DOHH2 (cell line): Measurements from ENCODE around the gene PDZD4.
A peak's percentile ranks its signal among the peaks of the same experiment; 100 is the strongest.

Source experiments
- H3F3A ChIP-seq: fragments of 200-600 bp; sonication (generic), shearing (Covaris generic); 2 replicates; pipeline ENCODE4 v1.6.0; 2016; ENCODE audit warnings: antibody characterized with exemption, mild to moderate bottlenecking; ENCODE audit not compliant: control insufficient read depth, insufficient read depth
- H3K27ac ChIP-seq: fragments of 200-600 bp; sonication (generic); 2 replicates; pipeline ENCODE4 v1.5.1; 2014; ENCODE audit warnings: low read depth, mild to moderate bottlenecking, low read length, moderate library complexity
- H3K27me3 ChIP-seq: fragments of 200-600 bp; sonication (generic); 2 replicates; pipeline ENCODE4 v1.6.1; 2014; ENCODE audit warnings: mild to moderate bottlenecking, low read length, mixed read lengths; ENCODE audit not compliant: control insufficient read depth
- H3K36me3 ChIP-seq: fragments of 200-600 bp; sonication (generic); 2 replicates; pipeline ENCODE4 v1.6.1; 2014; ENCODE audit warnings: mild to moderate bottlenecking, low read length, moderate library complexity, mixed read lengths; ENCODE audit not compliant: control insufficient read depth
- H3K4me1 ChIP-seq: fragments of 200-600 bp; sonication (generic); 2 replicates; pipeline ENCODE4 v1.6.1; 2014; ENCODE audit warnings: mild to moderate bottlenecking, low read length, mixed read lengths; ENCODE audit not compliant: control insufficient read depth
- H3K4me2 ChIP-seq: fragments of 200-600 bp; sonication (generic); 2 replicates; pipeline ENCODE4 v1.6.0; 2014; ENCODE audit warnings: mild to moderate bottlenecking, low read length, moderate library complexity
- H3K4me3 ChIP-seq: fragments of 200-600 bp; sonication (generic); 2 replicates; pipeline ENCODE4 v1.5.1; 2014; ENCODE audit warnings: mild to moderate bottlenecking, low read length, mixed read lengths
- H3K79me2 ChIP-seq: fragments of 200-600 bp; sonication (generic); 2 replicates; pipeline ENCODE4 v1.6.1; 2014; ENCODE audit warnings: mild to moderate bottlenecking, low read length, mixed read lengths; ENCODE audit not compliant: control insufficient read depth
- H3K9me2 ChIP-seq: fragments of 200-600 bp; sonication (generic); replicated peaks from 2 replicates; pipeline ENCODE4 v1.6.1; 2014; ENCODE audit warnings: mild to moderate bottlenecking, low read length, mixed read lengths; ENCODE audit not compliant: control insufficient read depth
- H3K9me3 ChIP-seq: fragments of 200-600 bp; sonication (generic); 2 replicates; pipeline ENCODE4 v1.6.1; 2014; ENCODE audit warnings: antibody characterized with exemption, low read length, mixed read lengths; ENCODE audit not compliant: control insufficient read depth, insufficient read depth
- H4K20me1 ChIP-seq: fragments of 200-600 bp; sonication (generic); 2 replicates; pipeline ENCODE4 v1.6.0; 2014; ENCODE audit warnings: low read depth, mild to moderate bottlenecking, antibody characterized with exemption, low read length, moderate library complexity; ENCODE audit not compliant: control insufficient read depth, insufficient read depth
- CTCF ChIP-seq: fragments of 200-600 bp; sonication (generic); IDR thresholded peaks from one replicate; pipeline ENCODE4 v1.5.1; 2014; ENCODE audit warnings: antibody characterized with exemption, mild to moderate bottlenecking, low read depth, low read length; ENCODE audit not compliant: poor library complexity, severe bottlenecking
- EZH2phosphoT487 ChIP-seq: fragments of 200-600 bp; sonication (generic); IDR thresholded peaks from 2 replicates; pipeline ENCODE4 v1.6.1; 2017; ENCODE audit warnings: borderline replicate concordance, mild to moderate bottlenecking, antibody characterized with exemption, low read length, moderate library complexity, mixed read lengths

PDZD4 gene

GRCh38 chrX:153768311-153769157, 61.8 kb downstream of the PDZD4 start:
- Histone ChIP-seq H3K9me2 (no peaks in the 10 kb centered on the region), H3K27me3 (no peaks in the 10 kb centered on the region), H3K9me3 (no peaks in the 10 kb centered on the region), H4K20me1 (no peaks in the 10 kb centered on the region), H3K36me3 (no peaks in the 10 kb centered on the region), H3K4me2 (no peak overlapping the region), H3K4me3 (no peak overlapping the region), H3K79me2 (no peaks in the 10 kb centered on the region), H3F3A (no peaks in the 10 kb centered on the region), H3K27ac (no peak overlapping the region), H3K4me1 (peaks cover 3% of the 10 kb centered on the region; the same call in 1 of the 2 replicates)
- TF ChIP-seq CTCF (peak; percentile 19), EZH2phosphoT487 (no peak)

- no peaks in the 10 kb centered on the region for H3K27me3 ChIP-seq
- H3K9me3 ChIP-seq = no peaks in the 10 kb centered on the region
- H3F3A ChIP-seq = no peaks in the 10 kb centered on the region
- H3K79me2 ChIP-seq = no peaks in the 10 kb centered on the region
- H3K4me2 ChIP-seq = no peak overlapping the region
- no peaks in the 10 kb centered on the region for H4K20me1 ChIP-seq
- H3K27ac ChIP-seq = no peak overlapping the region
- TF ChIP-seq EZH2phosphoT487 (no peak), CTCF (no peak)
- H3K36me3 ChIP-seq = no peaks in the 10 kb centered on the region
- peaks cover 3% of the 10 kb centered on the region; the same call in 1 of the 2 replicates for H3K4me1 ChIP-seq
- no peak overlapping the region for H3K4me3 ChIP-seq
- no peaks in the 10 kb centered on the region for H3K9me2 ChIP-seq
Measured at GRCh38 chrX:153767674-153768055, 62.7 kb downstream of the PDZD4 start.

DNA sequence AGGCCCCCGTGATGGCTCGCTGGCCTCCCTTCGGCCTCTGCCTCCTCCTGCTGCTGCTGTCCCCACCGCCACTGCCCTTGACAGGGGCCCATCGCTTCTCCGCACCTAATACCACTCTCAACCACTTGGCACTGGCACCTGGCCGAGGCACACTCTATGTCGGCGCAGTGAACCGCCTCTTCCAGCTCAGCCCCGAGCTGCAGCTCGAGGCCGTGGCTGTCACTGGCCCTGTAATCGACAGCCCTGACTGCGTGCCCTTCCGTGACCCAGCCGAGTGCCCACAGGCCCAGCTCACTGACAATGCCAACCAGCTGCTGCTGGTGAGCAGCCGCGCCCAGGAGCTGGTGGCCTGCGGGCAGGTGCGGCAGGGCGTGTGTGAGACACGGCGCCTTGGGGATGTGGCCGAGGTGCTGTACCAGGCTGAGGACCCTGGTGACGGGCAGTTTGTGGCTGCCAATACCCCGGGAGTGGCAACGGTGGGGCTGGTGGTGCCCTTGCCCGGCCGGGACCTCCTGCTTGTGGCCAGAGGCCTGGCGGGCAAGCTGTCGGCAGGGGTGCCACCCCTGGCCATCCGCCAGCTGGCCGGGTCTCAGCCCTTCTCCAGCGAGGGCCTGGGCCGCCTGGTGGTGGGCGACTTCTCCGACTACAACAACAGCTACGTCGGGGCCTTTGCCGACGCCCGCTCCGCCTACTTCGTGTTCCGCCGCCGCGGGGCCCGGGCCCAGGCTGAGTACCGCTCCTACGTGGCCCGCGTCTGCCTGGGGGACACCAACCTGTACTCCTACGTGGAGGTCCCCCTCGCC, 63.3 kb downstream of the PDZD4 start:
- H3K4me2 ChIP-seq = no peak overlapping the region
- no peaks in the 10 kb centered on the region for H3K79me2 ChIP-seq
- H3K4me1 ChIP-seq = peaks cover 3% of the 10 kb centered on the region; the same call in 1 of the 2 replicates
- TF ChIP-seq CTCF = no peak
- no peak for TF ChIP-seq EZH2phosphoT487
- no peaks in the 10 kb centered on the region for H3F3A ChIP-seq
- no peaks in the 10 kb centered on the region for H3K27me3 ChIP-seq
- no peaks in the 10 kb centered on the region for H4K20me1 ChIP-seq
- no peak overlapping the region for H3K4me3 ChIP-seq
- H3K27ac ChIP-seq = no peak overlapping the region
- no peaks in the 10 kb centered on the region for H3K9me2 ChIP-seq
- no peaks in the 10 kb centered on the region for H3K9me3 ChIP-seq
- H3K36me3 ChIP-seq = no peaks in the 10 kb centered on the region
